NCI-H2196 treated with DMSO at 0.1 percent for 48 hours (cell line): ENCODE data around the gene INPP5A.
"Not testable (repeated sequence)": the region's sequence is repeated elsewhere in the genome, so short reads cannot be mapped to it uniquely, and the experiment has no call there.

ENCODE experiments used
- DNase-seq: peaks from one replicate; lab custom pipeline; 2025; ENCODE audit not compliant: unreplicated experiment; lab: John Stamatoyannopoulos, UW

The INPP5A gene

DNA sequence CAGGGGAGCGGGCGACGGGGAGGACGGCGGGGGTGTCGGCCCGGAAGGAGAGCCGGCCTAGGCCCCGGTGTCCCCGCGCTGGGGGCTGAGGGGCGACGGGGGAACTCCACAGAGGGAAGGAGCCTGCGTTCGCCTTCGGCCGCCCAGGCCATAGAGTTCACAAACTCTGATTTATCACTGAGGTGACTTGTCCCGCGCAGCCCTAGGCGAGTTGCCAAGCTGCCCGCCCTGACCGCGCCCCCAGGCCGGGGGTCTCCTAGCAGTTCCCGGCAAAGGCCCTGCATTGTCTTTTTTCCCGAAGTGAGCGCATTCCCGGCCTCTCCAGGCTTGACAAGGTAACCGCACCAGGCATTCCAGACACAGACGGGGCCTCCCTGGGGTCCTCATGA, 251.2 kb downstream of the INPP5A start:
- no peak for DNase-seq

DNA sequence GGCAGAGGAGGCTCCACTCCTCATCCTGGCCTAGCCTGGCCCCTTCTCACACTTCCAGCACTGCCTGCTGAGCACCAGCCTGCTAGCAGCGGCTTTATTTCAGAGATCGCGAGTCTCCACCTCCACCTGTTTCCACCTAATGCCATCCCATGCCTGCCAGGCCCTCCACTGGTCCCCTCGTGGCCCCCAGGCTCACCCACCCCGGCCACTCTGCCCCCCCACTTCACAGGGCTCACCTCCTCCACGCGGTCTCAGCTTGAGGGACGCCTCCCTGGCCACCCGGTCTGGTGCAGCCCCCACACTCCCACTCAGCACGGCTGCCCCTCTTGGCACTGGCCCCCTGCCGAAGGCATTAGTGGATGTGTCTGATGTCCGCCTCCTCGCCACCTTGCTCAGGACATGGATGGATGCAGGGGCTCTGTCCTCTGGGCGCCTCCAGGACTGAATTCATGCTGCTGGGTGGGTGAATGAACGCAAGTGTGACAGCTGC, 252.1 kb downstream of the INPP5A start:
- no peak for DNase-seq

GRCh38 chr10:132790470-132790869, 252.9 kb downstream of the INPP5A start:
- no peak for DNase-seq

- DNase-seq = no peak
Observed at GRCh38 chr10:132790934-132791829, 253.6 kb downstream of the INPP5A start.

- DNase-seq = not testable (repeated sequence)
Observed at GRCh38 chr10:132792099-132792498, 254.5 kb downstream of the INPP5A start.

GRCh38 chr10:132792796-132793195, 255.2 kb downstream of the INPP5A start:
- no peak for DNase-seq

- DNase-seq = no peak
Observed at GRCh38 chr10:132793213-132793612, 255.6 kb downstream of the INPP5A start.

- no peak for DNase-seq
Observed at GRCh38 chr10:132793871-132794849, 256.6 kb downstream of the INPP5A start.

- no peak for DNase-seq
Observed at GRCh38 chr10:132796846-132797245, 259.3 kb downstream of the INPP5A start.

- DNase-seq = not testable (repeated sequence)
Observed at GRCh38 chr10:132797986-132798385, 260.4 kb downstream of the INPP5A start.

- no peak for DNase-seq
Observed at GRCh38 chr10:132798403-132798802, 260.8 kb downstream of the INPP5A start.

DNA sequence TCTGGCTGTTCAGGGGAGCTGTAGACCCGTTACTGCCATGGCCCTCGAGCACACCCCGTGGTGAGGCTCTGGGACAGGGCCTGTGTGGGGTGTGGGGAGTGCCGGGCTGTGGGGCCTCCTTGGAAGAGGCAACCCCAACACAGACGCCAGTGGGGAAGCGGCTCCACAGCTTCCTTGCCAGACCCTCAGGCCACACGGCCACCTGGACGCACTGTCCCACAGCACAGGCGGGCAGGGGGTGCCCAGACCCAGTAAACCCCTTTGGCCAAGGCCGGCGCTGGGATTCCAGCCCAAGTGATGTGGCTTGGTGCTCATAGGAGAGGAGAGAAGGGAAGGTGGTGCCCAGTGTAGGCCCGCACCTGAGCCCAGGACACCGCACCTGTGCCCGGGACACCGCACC, 261.3 kb downstream of the INPP5A start:
- no peak for DNase-seq

GRCh38 chr10:132799865-132800264, 262.3 kb downstream of the INPP5A start:
- DNase-seq = no peak

GRCh38 chr10:132802048-132802447, 264.5 kb downstream of the INPP5A start:
- no peak for DNase-seq

GRCh38 chr10:132802694-132803320, 265.2 kb downstream of the INPP5A start:
- no peak for DNase-seq

DNA sequence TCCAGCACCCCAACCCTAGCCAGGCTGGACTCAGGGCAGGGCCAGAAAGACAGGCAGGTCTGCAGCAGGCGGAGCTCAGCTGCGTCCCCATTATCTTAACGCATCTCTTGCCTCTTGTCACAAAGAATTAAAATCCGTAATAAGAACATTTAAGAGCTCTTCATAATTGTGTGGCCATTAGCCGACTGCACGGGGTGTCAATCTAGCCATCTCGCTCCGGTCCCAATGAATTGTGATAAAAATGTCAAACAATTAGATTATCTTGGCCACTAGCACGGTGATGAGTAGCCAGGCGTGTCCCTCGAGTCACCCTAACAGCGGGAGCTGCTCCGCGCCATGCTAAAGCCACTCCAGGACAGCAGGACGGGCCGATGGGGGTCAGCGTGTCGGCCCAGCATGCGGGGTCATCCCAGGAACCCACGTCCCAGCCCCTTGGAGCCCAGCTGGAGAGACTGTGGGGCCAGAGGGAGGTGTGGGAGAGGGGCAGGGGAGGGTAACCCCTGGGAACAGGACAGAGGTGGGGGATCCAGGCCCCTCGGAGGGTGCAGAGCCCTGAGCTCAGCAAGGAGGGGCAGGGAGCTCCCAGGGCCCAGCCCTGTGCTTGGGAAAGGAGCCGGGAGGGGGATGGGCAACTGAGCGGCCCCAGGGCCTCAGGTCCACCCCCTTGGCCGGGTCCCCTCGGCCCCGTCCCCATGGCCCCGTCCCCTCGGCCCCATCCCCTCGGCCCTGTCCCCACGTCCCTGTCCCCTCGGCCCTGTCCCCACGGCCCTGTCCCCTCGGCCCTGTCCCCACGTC, 266.0 kb downstream of the INPP5A start:
- DNase-seq = no peak

GRCh38 chr10:132804287-132804686, 266.7 kb downstream of the INPP5A start:
- DNase-seq = no peak

- no peak for DNase-seq
Observed at GRCh38 chr10:132804785-132805426, 267.3 kb downstream of the INPP5A start.

GRCh38 chr10:132805599-132805998, 268.0 kb downstream of the INPP5A start:
- DNase-seq = no peak

DNA sequence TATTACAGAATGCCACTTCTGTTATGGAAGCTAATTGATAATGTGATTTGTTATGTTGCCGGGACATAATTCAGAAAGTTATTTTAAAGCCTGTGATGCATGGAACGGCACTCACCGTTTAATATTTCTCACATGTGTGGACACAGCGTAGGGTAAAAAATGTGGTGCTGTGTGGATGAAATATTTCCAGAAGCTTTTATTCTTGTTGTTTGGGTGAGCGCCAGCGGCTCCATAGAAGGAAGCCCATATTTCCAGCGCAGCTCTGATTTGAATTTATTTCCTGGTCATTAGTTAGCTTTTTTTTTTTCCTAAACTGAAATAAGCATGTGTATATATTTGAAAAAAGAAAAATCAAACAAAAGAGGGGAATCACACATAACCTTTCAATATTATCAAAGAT, 268.5 kb downstream of the INPP5A start:
- DNase-seq = no peak
